GM18909 (cell line): ENCODE data around the gene ITPR1.

Experiments
- ATAC-seq: cut with Tn5 transposase; IDR thresholded peaks from one replicate; pipeline ENCODE4 v1.9.1; 2021; ENCODE audit warnings: mild to moderate bottlenecking; ENCODE audit not compliant: unreplicated experiment, poor library complexity

Gene ITPR1

DNA sequence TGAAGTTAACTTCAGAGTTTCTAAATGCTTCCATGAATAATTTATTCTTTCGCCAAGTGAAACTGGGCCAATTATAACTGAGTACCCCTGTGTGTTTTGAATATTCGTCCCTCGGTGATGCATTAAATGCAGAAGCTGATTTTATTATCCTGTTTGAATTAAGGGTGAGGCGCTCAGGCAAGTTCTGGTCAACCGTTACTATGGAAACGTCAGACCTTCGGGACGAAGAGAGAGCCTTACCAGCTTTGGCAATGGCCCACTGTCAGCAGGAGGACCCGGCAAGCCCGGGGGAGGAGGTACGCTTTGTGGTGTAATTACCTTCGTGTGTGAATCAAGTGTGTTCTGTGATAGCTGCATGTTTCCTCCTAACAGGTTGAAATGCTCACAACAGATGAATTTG, 239.8 kb downstream of the ITPR1 start:
- no peak for ATAC-seq

DNA sequence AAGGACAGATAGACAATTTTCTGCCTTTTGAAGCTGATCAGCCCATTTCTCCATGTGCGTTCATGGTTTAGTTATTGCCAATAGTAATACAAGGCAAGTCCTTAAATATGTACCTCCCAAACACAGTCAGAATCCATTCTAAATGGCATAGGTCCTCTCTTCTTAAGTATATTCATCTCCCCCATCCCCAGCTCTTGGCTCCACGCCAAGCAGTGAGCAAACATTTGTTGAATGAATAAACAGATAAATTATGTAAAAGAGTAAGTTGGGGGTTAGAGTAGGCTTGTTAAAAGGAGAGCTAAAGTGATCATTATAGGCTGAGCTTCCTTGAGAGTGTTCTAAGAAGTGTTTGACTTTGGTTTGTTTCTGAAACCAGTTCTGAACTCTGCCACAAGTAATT, 241.3 kb downstream of the ITPR1 start:
- ATAC-seq: no peak

DNA sequence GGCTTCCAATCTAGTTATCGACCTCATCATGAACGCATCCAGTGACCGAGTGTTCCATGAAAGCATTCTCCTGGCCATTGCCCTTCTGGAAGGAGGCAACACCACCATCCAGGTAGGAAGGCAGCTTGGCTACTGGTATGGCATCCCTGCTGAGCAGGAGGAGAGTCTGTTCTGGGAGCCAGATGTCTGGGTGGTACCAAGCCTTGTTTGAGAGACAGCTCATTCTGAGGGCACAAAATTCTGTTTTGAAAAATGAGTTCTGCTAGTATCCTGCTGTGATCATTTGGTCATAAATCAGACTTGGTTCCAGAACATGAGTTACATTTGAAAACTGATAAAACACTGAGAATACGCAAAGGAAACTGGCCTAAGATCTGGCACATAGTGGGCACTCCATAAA, 242.1 kb downstream of the ITPR1 start:
- no peak for ATAC-seq

DNA sequence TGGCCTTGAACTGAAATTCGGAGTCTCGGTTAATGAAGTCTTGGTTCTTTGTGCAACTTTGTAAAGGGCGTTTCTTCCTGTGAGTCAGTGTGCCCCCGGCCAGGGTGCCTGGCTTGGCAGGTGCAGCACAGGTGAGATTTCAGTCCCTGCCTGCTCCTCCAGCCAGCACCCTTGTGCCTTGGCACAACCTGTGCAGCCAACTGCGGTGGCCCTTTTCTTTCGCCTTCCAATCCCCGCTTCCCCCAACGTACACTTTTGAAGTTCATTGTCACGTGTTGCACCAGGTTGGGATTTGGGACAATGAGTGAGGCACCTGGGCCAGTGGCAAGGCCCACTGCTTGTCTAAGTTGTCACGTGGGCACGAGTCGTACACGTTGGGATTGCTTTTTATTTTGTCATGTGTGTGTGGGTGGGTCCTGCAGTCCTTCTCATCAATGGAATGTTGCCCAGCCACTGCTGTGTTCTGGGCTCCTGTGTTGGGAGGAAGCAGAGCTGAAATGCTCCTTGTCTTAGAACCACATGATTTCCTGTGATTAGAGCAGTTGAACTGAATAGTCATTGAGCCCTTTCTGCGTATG, 243.2 kb downstream of the ITPR1 start:
- no peak for ATAC-seq

DNA sequence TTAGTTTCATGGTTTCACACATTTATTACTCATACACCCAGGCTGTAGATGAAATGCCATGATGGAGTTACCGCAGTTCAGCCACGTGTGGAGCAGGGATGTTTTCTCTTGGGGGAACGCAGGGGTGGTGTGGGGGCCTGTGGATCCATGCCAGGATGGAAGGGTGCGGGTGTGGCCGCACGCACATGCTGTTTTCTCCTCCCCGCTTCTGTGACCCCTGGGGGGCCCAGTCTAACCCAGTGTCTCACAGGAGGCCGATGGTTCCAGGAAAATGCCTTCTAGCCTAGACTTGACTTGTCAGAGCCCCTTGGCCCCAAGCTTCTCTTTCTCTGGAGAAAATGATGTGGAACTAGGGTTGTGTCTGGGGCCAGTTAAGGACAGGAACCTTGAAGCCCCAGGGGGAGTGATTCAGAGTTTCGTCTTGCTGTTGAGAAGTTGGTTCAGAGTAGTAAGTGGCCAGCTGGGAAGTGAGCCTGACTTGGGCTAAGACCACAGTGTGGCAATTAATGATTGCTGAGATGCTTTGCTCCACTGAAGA, 245.7 kb downstream of the ITPR1 start:
- ATAC-seq: peak; percentile 85

DNA sequence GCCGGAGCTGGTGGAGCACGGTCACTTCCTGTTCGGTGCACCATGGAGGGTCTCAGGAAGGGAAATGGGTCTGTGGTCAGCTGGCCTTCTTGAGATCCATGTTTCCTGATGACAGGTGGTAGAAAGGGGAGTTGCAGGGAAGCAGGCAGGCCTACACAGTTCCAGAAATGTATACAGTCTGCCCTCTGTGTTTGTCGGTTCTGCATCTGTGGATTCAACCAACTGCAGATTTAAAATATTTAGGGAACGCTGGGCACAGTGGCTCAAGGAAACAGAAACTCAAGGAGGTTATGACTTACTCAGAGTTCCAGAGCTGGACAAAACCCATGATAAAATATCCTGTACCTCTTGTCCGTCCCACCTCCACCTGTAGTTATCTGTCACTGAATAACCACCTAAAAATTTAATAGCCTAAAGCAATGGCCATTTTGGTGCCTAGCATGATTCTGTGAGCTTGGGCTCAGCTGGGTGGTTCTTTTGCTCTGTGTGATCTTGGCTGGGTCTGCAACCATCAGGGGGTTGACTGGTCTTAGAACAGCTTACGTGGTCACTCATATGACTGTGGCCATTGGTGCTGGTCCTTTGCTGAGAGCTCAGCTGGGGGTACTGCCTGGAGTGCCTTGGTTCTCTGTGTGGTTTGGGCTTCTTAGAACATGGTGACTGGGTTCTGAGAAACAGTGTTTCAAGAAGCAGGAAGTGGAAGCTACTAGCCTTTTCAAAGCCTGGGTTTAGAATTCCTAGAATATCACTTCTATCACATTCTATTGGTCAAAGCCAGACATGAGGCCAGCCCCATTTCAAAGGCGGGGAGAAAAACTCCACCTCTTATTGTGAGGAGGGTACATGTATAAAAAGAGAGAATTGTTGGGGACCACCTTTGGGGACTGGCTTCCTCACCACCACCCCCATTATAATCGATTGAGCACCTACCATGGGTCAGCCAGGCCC, 246.4 kb downstream of the ITPR1 start:
- no peak for ATAC-seq

DNA sequence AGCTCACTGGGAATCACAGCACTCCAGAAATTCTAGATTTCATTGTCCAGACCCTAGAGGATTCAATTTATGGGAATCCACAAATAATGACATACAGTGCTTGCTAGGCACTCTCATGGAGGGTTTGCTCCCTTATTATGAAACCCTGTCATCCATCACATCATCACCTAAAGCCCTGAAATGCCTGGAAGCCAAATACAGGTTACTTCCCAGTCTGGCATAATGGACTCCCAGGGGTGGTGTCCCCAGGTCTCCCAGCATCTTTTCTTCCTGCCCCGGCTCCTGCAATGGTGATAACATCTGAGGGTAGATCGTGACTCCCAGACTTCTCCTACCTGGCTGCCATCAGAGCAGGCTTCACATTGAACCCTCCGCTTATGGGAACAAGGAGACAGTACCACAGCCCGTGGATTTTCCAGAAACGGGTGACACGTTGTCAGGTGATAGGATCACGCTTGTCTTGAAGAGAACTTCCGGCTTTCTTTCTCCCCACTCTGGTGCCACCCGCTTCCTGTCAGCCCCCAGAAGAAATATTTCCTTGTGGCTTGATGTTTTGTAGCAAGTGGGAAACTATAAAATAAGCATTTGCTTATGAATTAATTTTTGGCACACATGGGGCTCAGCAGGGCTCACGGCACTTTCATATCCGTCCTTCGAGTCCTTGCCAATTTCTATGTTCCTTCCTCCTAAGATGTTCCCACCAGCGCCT, 247.4 kb downstream of the ITPR1 start:
- ATAC-seq: no peak

DNA sequence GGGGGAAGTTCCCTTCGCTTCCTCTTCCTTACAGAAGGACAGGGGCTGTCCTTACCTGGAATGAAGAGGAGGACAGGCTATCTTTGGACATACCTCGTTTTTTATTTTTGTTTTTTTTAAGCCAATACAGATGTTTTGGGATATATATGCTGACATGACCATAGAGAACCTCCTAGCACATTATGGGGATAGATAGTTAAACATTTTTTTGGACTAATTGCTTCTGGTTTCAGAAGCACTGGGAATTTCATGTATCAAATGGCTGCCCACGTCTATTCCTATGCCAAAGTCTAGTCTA, 247.9 kb downstream of the ITPR1 start:
- ATAC-seq: no peak

DNA sequence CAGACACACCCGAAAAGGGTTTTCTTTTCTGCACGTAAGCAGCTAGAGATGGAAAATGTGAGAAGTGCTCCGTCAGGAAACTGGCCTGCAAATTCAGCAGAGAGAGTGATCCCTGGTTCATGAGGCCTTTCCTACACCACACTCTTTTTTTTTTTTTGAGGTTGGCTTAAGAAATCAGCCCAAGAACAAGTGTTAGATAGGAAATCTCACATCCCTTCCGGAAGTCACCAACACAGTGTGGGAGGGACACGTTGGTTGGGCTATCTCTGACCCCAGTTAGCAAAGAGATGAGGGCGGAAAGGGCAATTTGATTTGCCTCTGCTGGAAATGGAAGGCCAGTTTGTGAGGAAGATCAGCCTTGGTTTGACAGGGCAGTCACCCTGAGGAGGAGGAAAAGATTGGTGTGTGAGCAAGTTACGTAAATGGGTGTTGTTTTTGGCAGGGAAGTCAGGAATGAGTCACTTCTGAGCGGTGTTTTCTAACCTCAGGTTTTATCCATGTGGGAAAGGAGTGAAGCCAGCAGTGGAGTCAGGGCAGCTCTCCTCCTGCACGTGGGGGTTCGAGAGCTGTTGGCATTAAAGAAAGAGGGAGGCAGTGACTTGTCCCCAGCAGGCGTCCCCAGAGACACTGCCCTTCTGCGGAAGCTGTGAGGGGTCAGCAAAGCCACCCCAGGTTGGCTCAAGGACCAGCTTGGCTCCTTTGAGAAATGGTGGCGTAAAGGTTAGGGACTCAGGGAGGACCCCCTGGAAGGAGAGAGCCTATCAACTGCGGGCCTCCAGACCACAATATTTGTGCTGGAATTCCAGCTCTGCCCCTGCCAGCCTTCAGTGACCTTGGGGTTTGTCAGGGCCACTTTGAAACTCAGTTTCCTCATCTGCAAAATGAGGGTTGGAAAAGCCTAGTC, 248.5 kb downstream of the ITPR1 start:
- no peak for ATAC-seq

DNA sequence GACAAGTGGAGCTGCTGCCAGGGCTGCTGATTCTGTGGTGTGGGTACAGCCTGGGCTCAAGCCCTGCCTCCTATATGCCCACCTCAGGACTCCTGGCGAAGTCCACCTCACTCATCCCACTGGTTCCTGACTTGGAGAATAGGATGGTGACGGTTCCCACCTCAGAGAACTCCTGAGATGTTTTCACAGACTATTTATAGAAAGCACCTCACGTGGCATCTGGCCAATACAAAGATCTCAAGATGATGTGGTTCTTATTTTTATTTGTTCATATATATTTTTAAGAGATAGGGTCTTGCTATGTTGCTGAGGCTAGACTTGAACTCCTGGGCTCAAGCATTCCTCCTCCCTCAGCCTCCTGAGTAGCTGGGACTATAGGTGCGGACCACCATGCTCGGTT, 249.2 kb downstream of the ITPR1 start:
- no peak for ATAC-seq

DNA sequence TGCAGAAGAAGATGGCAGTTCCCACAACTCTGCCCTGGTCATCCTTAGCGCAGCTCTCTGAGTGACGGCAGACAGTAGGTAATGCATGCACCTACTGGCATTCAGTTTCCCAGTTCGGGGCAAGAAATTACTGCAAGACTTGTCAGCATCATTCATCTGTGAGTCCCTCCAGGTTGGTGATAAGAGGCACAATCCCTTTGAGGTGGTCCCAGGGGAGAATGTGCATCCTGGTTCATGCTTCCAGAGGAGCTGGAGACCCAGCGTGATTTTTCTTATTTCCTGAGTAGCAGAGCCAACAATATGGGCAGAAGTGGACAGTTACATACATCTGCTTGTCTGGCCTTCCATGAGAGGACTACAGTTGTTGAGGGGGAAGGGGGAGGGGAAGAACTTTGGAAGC, 250.2 kb downstream of the ITPR1 start:
- ATAC-seq: no peak

DNA sequence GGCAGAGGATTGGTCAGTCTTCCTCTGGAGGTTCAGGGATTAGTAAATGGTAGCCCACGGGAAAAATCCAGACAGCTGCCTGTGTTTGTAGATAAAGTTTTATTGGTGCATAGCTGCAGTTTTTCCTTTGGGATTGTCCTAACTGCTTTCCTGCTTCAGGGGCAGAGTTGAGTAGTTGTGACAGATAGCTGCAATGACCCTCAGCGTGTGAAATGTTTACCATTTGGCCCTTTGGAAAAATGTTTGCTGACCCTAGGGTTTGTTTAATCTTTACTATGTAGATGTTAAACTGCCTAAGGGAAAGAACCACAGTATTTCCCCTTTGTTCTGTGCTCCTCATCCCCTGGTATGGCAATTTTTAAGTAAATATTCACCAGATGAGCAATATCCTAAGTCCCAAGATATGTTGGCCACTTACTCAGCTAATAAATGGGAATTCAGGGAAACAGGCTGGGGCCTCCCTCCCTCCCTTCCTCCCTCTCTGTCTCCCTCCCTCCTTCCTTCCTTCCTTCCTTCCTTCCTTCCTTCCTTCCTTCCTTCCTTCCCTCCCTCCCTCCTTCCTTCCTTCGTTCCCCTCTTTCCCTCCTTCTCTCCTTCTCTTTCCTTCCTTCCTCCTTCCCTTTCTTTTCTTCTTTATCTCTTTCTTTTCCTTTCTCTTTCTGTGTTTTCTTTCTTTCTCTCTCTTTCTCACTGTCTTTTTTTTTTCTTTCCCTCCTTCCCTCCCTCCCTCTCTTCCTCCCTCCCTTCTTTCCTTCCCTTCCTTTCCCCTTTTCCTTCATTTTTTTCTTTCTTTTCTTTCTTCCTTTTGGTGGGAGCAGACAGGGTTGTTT, 251.5 kb downstream of the ITPR1 start:
- ATAC-seq: no peak

DNA sequence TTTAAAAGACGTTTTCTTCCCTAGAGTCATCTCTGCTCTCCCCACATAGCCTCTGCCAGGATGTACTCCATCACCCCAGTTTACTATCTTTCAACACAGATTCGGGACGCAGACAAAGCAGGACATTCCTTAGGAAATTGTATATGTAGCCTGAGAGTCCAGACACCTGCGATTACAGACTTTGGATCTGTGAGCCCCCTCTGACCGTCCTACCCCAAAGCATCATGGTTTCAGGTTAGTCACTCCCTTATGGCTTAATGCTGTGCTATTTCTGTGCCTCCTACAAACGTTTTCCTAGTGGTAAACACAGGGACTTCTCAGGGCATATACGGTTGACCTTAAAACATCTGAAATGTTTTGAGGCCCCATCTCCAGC, 252.1 kb downstream of the ITPR1 start:
- no peak for ATAC-seq

DNA sequence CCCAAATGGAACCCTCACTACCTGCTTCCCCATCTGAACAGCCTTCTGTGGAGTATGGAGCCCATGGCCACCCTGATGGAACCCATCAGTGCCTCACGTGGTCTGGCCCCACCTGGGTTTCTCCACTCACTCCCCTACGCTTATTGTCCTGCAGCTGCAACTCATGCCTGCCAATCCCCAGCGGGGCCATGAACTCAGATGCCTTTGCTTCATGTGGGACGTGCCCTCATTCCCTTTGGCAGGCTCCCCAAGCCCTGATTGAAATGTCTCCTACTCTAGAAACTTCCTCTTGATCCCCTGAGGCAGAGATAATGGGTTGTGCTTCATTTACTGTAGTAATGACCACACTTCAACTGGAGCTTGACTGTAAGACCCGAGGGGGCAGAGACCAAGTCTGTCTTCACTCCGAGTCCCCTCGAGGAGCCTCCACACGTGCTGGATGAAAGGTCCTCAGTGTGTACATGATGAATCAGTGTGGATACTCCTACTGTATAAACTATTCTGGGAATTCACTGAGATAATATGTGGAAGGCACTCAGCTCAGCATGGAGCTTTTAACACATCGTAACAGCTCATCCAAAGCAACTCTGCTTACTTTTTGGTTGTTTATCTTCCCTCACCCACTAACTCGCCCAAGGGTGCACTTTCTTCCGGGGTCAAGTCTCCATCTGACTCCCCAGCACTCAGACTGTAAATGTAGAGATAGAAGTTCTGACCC, 253.3 kb downstream of the ITPR1 start:
- no peak for ATAC-seq

DNA sequence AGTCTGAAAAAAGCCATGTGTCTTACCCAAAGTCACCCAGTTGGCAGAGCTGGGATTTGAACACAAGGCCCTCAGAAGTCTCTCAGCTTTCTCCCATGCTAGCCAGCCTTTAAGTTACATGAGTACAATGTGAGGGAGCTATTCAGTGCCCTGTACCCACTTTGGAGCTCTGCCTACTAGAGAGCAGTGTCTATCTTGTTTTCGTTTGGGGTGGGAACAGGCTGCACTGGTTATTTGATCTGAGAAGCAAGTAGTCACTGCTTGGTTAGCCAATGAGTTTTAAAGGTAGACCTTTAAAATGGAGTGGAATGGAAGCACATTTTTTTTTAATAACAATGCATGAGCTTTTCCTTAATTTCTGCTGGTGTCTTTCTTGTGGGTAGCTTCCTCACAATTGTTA, 255.0 kb downstream of the ITPR1 start:
- ATAC-seq: no peak

DNA sequence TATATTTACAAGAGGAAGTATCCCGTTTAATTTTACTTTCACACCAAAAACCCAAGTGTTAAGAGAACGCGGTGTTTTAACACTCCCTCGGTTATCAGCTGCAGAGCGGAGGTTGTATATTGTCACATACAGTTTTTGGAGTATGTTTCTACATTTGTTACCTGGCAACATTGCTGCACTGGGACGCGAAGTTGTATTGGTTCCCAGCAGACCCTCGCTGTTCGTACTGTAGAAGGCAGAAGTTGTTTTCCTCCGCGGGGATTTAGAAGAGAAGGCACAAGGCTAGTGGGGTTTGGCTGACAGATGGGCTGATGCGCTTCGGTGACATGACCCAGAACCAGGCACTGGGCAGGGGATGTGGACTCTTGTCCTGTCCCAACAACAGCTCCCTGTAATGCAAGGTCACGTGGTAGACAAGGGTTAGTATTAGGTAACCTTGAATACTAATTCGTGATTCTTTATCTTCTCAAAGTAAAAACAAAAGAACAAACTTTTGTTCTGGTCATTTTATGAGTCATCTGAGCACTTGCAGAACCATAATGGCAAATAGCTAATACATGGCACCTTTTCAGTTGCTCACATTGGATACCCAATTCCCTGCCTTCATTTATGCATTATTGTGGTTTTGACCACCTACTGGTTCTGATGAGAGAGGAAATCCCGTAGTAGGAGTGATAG, 255.7 kb downstream of the ITPR1 start:
- ATAC-seq: no peak

DNA sequence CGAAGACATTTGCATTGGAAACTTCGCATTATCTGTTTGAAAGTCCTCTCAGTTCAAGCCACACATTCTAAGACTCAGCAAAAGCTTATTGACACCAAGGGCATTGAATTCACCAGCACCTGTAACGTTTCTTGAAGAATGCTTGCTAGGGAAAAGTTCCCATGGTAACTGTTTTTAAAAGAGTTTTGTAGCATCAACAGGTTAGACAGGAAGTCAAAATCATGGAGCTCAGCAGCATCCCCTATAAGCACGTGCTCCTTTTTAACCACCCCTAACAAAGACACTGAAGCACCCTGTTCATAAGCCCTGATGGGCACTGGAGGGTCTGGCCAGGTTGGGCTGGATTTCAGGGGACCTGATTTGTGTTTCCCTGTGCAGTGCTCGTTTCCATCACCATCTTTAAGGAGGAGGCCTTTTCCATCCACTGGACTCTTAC, 256.4 kb downstream of the ITPR1 start:
- ATAC-seq: no peak

DNA sequence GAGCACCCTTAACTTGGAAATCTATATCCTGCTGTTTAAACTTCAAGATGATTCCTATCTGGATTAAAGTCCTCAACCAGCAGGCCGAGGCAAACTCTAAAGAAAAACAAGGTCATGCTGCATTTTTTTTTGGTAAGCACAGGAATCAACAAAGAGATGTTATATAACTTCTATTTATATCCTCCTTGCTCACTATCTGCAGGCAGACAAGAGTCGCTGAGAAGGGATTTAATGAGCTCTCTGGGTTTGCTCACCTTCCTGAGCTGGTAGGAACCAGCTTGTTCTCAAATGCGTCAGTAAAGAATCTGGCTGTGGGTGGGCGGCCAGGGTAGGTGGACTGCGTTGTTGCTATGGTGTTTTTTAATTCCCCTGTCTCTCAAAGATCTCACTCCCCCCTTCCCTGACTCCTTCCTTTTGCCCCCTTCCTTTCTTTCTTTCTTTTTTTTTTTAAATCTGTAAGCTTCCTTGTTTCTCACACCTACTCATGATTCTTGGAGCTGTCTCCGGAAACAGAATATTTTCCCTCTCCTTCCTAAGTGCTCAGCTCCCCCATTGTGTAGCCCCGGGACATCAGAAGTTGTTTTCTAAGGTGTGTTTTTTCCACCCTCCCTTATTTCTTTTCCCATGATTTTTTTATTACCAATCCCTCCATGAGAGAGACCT, 257.3 kb downstream of the ITPR1 start:
- no peak for ATAC-seq
